H9 (cell line): ENCODE measurements around the gene ATG5. TPM values are rescaled to one million over a fixed set of nuclear protein-coding genes. Genes with fewer than 3 reads are reported as not detected.

ENCODE experiments used
- DNase-seq: peaks from one replicate; pipeline ENCODE4 v3.0.0-alpha.2; 2017
- H2AFZ ChIP-seq: one replicate; pipeline ENCODE4 v1.6.1; 2013; ENCODE audit warnings: mild to moderate bottlenecking, low read length, control low read depth, moderate library complexity
- H2AK5ac ChIP-seq: 2 replicates; pipeline ENCODE4 v1.6.1; 2013; ENCODE audit warnings: low read length, control low read depth, mixed read lengths; ENCODE audit not compliant: insufficient read length
- H2BK120ac ChIP-seq: one replicate; pipeline ENCODE4 v1.6.1; 2013; ENCODE audit warnings: low read depth, mild to moderate bottlenecking, low read length, control low read depth, inconsistent platforms; ENCODE audit not compliant: poor library complexity, severe bottlenecking
- H2BK12ac ChIP-seq: 2 replicates; pipeline ENCODE4 v1.6.1; 2013; ENCODE audit warnings: low read length, control low read depth, mixed read lengths, low read depth; ENCODE audit not compliant: insufficient read length
- H2BK15ac ChIP-seq: 2 replicates; pipeline ENCODE4 v1.6.1; 2013; ENCODE audit warnings: low read depth, low read length, control low read depth
- H2BK20ac ChIP-seq: one replicate; pipeline ENCODE4 v1.6.1; 2013; ENCODE audit warnings: low read depth, mild to moderate bottlenecking, low read length, control low read depth, inconsistent platforms; ENCODE audit not compliant: poor library complexity, severe bottlenecking
- H2BK5ac ChIP-seq: 2 replicates; pipeline ENCODE4 v1.6.1; 2013; ENCODE audit warnings: low read length, control low read depth, mixed read lengths; ENCODE audit not compliant: insufficient read length
- H3K14ac ChIP-seq: 2 replicates; pipeline ENCODE4 v1.6.1; 2013; ENCODE audit warnings: low read length, control low read depth; ENCODE audit not compliant: insufficient read depth
- H3K18ac ChIP-seq: 2 replicates; pipeline ENCODE4 v1.6.1; 2013; ENCODE audit warnings: low read depth, mild to moderate bottlenecking, mixed read lengths, low read length, control low read depth; ENCODE audit not compliant: insufficient read length
- H3K23ac ChIP-seq: 2 replicates; pipeline ENCODE4 v1.6.1; 2013; ENCODE audit warnings: low read length, control low read depth, mixed read lengths, low read depth; ENCODE audit not compliant: insufficient read length
- H3K23me2 ChIP-seq: 2 replicates; pipeline ENCODE4 v1.6.1; 2013; ENCODE audit warnings: low read depth, mild to moderate bottlenecking, mixed read lengths, low read length, control low read depth; ENCODE audit not compliant: insufficient read length, poor library complexity, severe bottlenecking
- H3K27ac ChIP-seq: 2 replicates; pipeline ENCODE4 v1.5.1; 2013; ENCODE audit warnings: low read length, control low read depth, mixed read lengths, low read depth; ENCODE audit not compliant: insufficient read length
- H3K27me3 ChIP-seq: 2 replicates; pipeline ENCODE4 v1.6.1; 2013; ENCODE audit warnings: low read length, control low read depth, inconsistent platforms; ENCODE audit not compliant: insufficient read depth
- H3K4ac ChIP-seq: 2 replicates; pipeline ENCODE4 v1.6.1; 2013; ENCODE audit warnings: low read depth, mild to moderate bottlenecking, control low read depth, inconsistent platforms, low read length, moderate library complexity
- H3K4me1 ChIP-seq: 2 replicates; pipeline ENCODE4 v1.6.1; 2013; ENCODE audit warnings: low read length, control low read depth, inconsistent platforms; ENCODE audit not compliant: insufficient read depth
- H3K4me2 ChIP-seq: 2 replicates; pipeline ENCODE4 v1.6.1; 2013; ENCODE audit warnings: low read length, control low read depth, mixed read lengths; ENCODE audit not compliant: insufficient read length, insufficient read depth
- H3K56ac ChIP-seq: 2 replicates; pipeline ENCODE4 v1.6.1; 2013; ENCODE audit warnings: low read depth, mild to moderate bottlenecking, mixed read lengths, low read length, control low read depth; ENCODE audit not compliant: insufficient read length
- H3K79me1 ChIP-seq: 2 replicates; pipeline ENCODE4 v1.6.1; 2013; ENCODE audit warnings: low read depth, mild to moderate bottlenecking, moderate library complexity, low read length, control low read depth, inconsistent platforms; ENCODE audit not compliant: insufficient read depth, poor library complexity, severe bottlenecking
- H3K79me2 ChIP-seq: 2 replicates; pipeline ENCODE4 v1.6.1; 2013; ENCODE audit warnings: low read length, control low read depth, inconsistent platforms; ENCODE audit not compliant: insufficient read depth
- H3K9ac ChIP-seq: 2 replicates; pipeline ENCODE4 v1.6.1; 2013; ENCODE audit warnings: low read length, control low read depth, mixed read lengths; ENCODE audit not compliant: insufficient read length; ENCODE audit errors: extremely low read depth
- H3K9me3 ChIP-seq: one replicate; pipeline ENCODE4 v1.6.1; 2013; ENCODE audit warnings: low read depth, low read length, inconsistent platforms; ENCODE audit not compliant: control insufficient read depth
- H3T11ph ChIP-seq: one replicate; pipeline ENCODE4 v1.6.1; 2013; ENCODE audit warnings: mild to moderate bottlenecking, low read length, control low read depth, inconsistent platforms
- H4K20me1 ChIP-seq: one replicate; pipeline ENCODE4 v1.6.1; 2013; ENCODE audit not compliant: control insufficient read depth, insufficient read length, insufficient read depth
- H4K5ac ChIP-seq: 2 replicates; pipeline ENCODE4 v1.6.1; 2013; ENCODE audit warnings: low read depth, mild to moderate bottlenecking, mixed read lengths, low read length, control low read depth; ENCODE audit not compliant: insufficient read length
- H4K8ac ChIP-seq: replicated peaks from 2 replicates; pipeline ENCODE4 v1.6.1; 2013; ENCODE audit warnings: low read length, control low read depth, mixed read lengths, low read depth; ENCODE audit not compliant: insufficient read length
- H4K91ac ChIP-seq: 2 replicates; pipeline ENCODE4 v1.6.1; 2013; ENCODE audit warnings: low read depth, mild to moderate bottlenecking, moderate library complexity, mixed read lengths, low read length, control low read depth; ENCODE audit not compliant: insufficient read length
- H3K27ac Mint-ChIP-seq, 3 experiments: 2 replicates in 2 of 3; 3 replicates in 1 of 3; pipeline ENCODE4 v1.8.0; 2020 to 2021; ENCODE audit warnings: mixed read lengths in 3 of 3, mild to moderate bottlenecking in 1 of 3, moderate library complexity in 1 of 3
- H3K27me3 Mint-ChIP-seq: 2 replicates; pipeline ENCODE4 v1.8.0; 2021; ENCODE audit warnings: low read depth, mild to moderate bottlenecking, moderate library complexity, mixed read lengths
- H3K36me3 Mint-ChIP-seq, 3 experiments: 2 replicates in 2 of 3; 3 replicates in 1 of 3; pipeline ENCODE4 v1.8.0; 2020 to 2021; ENCODE audit warnings: low read depth in 3 of 3, mixed read lengths in 3 of 3; ENCODE audit not compliant: insufficient read depth in 1 of 3
- H3K4me1 Mint-ChIP-seq, 2 experiments: 2 replicates each; pipeline ENCODE4 v1.8.0; 2020; ENCODE audit warnings: mixed read lengths in 2 of 2
- H3K4me3 Mint-ChIP-seq, 2 experiments: 2 replicates in 1 of 2; 3 replicates in 1 of 2; pipeline ENCODE4 v1.8.0; 2020 to 2021; ENCODE audit warnings: mild to moderate bottlenecking in 2 of 2, mixed read lengths in 2 of 2, moderate library complexity in 1 of 2
- H3K9me3 Mint-ChIP-seq, 2 experiments: 2 replicates in 1 of 2; 3 replicates in 1 of 2; pipeline ENCODE4 v1.8.0; 2020; ENCODE audit warnings: mild to moderate bottlenecking in 2 of 2, mixed read lengths in 2 of 2, moderate library complexity in 1 of 2
- WGBS: extraction: QIAGEN DNeasy Blood & Tissue Kit; methylation state at CpG from one replicate; pipeline ENCODE4 v1.1.7; 2013; ENCODE audit warnings: missing lambda C conversion rate, low lambda C conversion rate, mixed read lengths; ENCODE audit not compliant: insufficient read length; ENCODE audit errors: extremely low coverage; 5-methylcytosine and 5-hydroxymethylcytosine counted together
- total RNA-seq: library from RNA; stranded (reverse); gene quantifications from 2 replicates; pipeline ENCODE4 v1.2.1, GENCODE V29; 2021
- TF ChIP-seq, protein P1 (sequence below): fragments of 200-600 bp; sonication (generic); conservative IDR thresholded peaks from 3 replicates; pipeline ENCODE4 v1.8.0; 2021; ENCODE audit warnings: antibody characterized with exemption, mild to moderate bottlenecking

The ATG5 gene
- total RNA-seq, 1 experiment from 2014 or later = 36.7 TPM

DNA sequence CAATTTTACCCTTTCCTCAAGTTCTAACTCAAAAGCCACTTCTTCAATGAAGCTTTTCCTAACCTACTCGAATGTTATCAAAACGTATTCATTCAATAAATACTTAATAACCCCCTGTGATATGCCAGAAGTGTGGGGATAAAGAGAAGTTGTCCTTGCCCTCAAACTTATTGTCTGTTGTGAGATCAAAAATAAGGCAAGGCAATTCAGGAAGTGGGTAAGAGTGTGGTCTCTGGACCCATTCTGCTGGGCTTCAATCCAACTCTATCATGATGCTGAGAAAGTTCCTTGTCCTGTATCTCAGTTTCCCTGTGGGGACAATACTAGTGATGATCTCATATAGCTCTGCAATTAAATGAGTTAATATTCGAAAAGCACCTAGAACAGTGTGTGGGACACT is 146.7 kb downstream of the ATG5 start:
- no peak overlapping the region for H2BK5ac ChIP-seq
- H3K23me2 ChIP-seq = no peaks in the 10 kb centered on the region
- H3K27ac ChIP-seq = no peak overlapping the region
- H4K8ac ChIP-seq = no peak overlapping the region
- Mint-ChIP-seq H3K27me3 (no peaks in the 10 kb centered on the region), H3K36me3 (no peaks in the 10 kb centered on the region), H3K4me1 (peaks cover 4 to 10% of the 10 kb centered on the region in 2 experiments; a peak in 3 of 4 replicates), H3K27ac (peak overlapping the region in 1 of 3 experiments; percentile 2; a peak in 1 of 7 replicates), H3K9me3 (no peaks in the 10 kb centered on the region), H3K4me3 (no peak overlapping the region)
- H3K9me3 ChIP-seq = no peaks in the 10 kb centered on the region
- 100% methylated on average over 2 of the region's 3 CpGs for WGBS
- H3K4me2 ChIP-seq = no peak overlapping the region
- no peak overlapping the region for H3K4ac ChIP-seq
- H2BK120ac ChIP-seq = no peak overlapping the region
- no peak overlapping the region for H3K14ac ChIP-seq
- no peak overlapping the region for H2BK15ac ChIP-seq
- no peak overlapping the region for H2AK5ac ChIP-seq
- no peaks in the 10 kb centered on the region for H3K4me1 ChIP-seq
- TF ChIP-seq, protein P1, sequence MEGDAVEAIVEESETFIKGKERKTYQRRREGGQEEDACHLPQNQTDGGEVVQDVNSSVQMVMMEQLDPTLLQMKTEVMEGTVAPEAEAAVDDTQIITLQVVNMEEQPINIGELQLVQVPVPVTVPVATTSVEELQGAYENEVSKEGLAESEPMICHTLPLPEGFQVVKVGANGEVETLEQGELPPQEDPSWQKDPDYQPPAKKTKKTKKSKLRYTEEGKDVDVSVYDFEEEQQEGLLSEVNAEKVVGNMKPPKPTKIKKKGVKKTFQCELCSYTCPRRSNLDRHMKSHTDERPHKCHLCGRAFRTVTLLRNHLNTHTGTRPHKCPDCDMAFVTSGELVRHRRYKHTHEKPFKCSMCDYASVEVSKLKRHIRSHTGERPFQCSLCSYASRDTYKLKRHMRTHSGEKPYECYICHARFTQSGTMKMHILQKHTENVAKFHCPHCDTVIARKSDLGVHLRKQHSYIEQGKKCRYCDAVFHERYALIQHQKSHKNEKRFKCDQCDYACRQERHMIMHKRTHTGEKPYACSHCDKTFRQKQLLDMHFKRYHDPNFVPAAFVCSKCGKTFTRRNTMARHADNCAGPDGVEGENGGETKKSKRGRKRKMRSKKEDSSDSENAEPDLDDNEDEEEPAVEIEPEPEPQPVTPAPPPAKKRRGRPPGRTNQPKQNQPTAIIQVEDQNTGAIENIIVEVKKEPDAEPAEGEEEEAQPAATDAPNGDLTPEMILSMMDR = no peak
- no peaks in the 10 kb centered on the region for H3K79me2 ChIP-seq
- H3K56ac ChIP-seq = no peak overlapping the region
- no peak overlapping the region for H3K23ac ChIP-seq
- H3K79me1 ChIP-seq = no peaks in the 10 kb centered on the region
- no peaks in the 10 kb centered on the region for H3K27me3 ChIP-seq
- no peaks in the 10 kb centered on the region for H4K20me1 ChIP-seq
- H4K5ac ChIP-seq = no peak overlapping the region
- DNase-seq = no peak
- no peak overlapping the region for H3T11ph ChIP-seq
- H3K18ac ChIP-seq = no peak overlapping the region
- H2AFZ ChIP-seq = no peak overlapping the region
- H4K91ac ChIP-seq = no peak overlapping the region
- H3K9ac ChIP-seq = no peak overlapping the region
- no peak overlapping the region for H2BK20ac ChIP-seq
- no peak overlapping the region for H2BK12ac ChIP-seq
